ENCODE data around the gene CXCL12.

- TF ChIP-seq POLR2A (IDR thresholded peaks at IDR 0.05; ENCODE audit: low read length) (no peak), GATA1 (IDR thresholded peaks at IDR 0.05; ENCODE audit: low read depth, low read length) (no peak)
These were observed 5.0 kb downstream of the CXCL12 start for GRCh38 chr10:44379907-44380306.
